ENCODE results near the gene ISM1. TPM values are rescaled to one million over a fixed set of nuclear protein-coding genes. Genes with fewer than 3 reads are reported as not detected.

The ISM1 gene
- polyA plus RNA-seq, 1 experiment = 0.25 TPM

- TF ChIP-seq CTCF (IDR thresholded peaks at IDR 0.05; ENCODE audit: insufficient read depth, low read depth, low read length) = no peak
- DNase-seq (ENCODE audit: low read depth) = no peak
- Histone ChIP-seq H3K36me3 (ENCODE audit: control insufficient read depth, insufficient read depth, low read length) (no peaks in the 10 kb centered on the region), H3K4me3 (ENCODE audit: low read depth, low read length) (no peak overlapping the region), H3K27me3 (ENCODE audit: control insufficient read depth, insufficient read depth, low read length) (peaks cover 1% of the 10 kb centered on the region; the same call in 1 of the 2 replicates)
- POLR2A ChIA-PET = no interaction called here
- CTCF ChIA-PET = no interaction called here
Measured at GRCh38 chr20:13318871-13319521, 97.9 kb downstream of the ISM1 start.

DNA sequence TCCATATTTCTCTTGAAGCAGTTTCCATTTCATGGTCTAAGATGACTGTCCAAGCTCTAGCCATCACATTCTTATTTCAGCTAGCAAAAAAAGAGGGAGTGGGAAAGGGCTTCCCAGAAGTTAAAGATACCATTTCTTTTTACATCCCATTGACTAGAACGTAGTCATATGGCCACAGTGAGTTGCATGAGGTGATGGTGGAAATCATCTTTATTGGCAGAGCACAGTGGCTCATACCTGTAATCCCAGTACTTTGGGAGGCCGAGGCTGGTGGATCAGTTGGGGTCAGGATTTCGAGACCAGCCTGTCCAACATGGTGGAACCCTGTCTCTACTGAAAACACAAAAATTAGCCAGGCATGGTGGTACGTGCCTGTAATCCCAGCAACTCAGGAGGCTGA lies 99.6 kb downstream of the ISM1 start:
- no peak for TF ChIP-seq CTCF (IDR thresholded peaks at IDR 0.05; ENCODE audit: insufficient read depth, low read depth, low read length)
- H3K27me3 ChIP-seq (ENCODE audit: control insufficient read depth, insufficient read depth, low read length) = peaks cover 1% of the 10 kb centered on the region; the same call in 1 of the 2 replicates
- no peak overlapping the region for H3K4me3 ChIP-seq (ENCODE audit: low read depth, low read length)
- ChIA-PET POLR2A (no interaction called here), CTCF (interaction anchor here (1.3 kb wide), 1 partner anchor 18 kb away, joined by 4 read pairs; no protein-coding TSS in a partner anchor)
- no peaks in the 10 kb centered on the region for H3K36me3 ChIP-seq (ENCODE audit: control insufficient read depth, insufficient read depth, low read length)
- DNase-seq (ENCODE audit: low read depth) = no peak

GRCh38 chr20:13321416-13321815 lies 100.3 kb downstream of the ISM1 start:
- ChIA-PET POLR2A (no interaction called here), CTCF (interaction anchor here (0.8 to 4.2 kb wide), 3 partner anchors 9 to 226 kb away, joined by 3 to 92 read pairs (median 4); no protein-coding TSS in a partner anchor)
- TF ChIP-seq CTCF (IDR thresholded peaks at IDR 0.05; ENCODE audit: insufficient read depth, low read depth, low read length) = no peak
- DNase-seq (ENCODE audit: low read depth) = no peak
- H3K27me3 ChIP-seq (ENCODE audit: control insufficient read depth, insufficient read depth, low read length) = peaks cover 1% of the 10 kb centered on the region; the same call in 1 of the 2 replicates
- no peaks in the 10 kb centered on the region for H3K36me3 ChIP-seq (ENCODE audit: control insufficient read depth, insufficient read depth, low read length)
- H3K4me3 ChIP-seq (ENCODE audit: low read depth, low read length) = no peak overlapping the region

GRCh38 chr20:13322198-13322597 lies 101.1 kb downstream of the ISM1 start:
- ChIA-PET POLR2A (no interaction called here), CTCF (interaction anchor here (0.8 to 4.2 kb wide), 4 partner anchors 8 to 226 kb away, joined by 3 to 92 read pairs (median 3); no protein-coding TSS in a partner anchor)
- Histone ChIP-seq H3K27me3 (ENCODE audit: control insufficient read depth, insufficient read depth, low read length) (peaks cover 1% of the 10 kb centered on the region; the same call in 1 of the 2 replicates), H3K4me3 (ENCODE audit: low read depth, low read length) (no peak overlapping the region), H3K36me3 (ENCODE audit: control insufficient read depth, insufficient read depth, low read length) (no peaks in the 10 kb centered on the region)
- no peak for DNase-seq (ENCODE audit: low read depth)
- no peak for TF ChIP-seq CTCF (IDR thresholded peaks at IDR 0.05; ENCODE audit: insufficient read depth, low read depth, low read length)

DNA sequence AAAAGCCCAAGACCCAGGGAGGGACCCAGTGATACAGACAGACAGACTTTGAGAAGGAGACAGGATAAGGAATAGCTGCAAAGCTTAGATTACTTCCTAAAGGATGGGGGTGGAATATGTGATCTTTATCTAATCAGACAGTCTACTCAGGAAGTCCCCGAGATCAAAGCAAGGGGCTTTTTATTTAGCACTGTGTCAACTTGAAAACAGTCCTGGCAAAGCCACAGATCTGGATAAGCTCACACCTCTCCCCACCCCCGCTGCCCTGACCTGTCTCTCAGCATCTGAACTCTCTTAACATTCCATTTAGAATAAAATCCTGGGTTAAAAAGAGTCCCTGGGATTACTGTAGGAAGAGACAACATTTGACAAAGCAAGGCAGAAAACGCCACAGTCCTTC lies 101.5 kb downstream of the ISM1 start:
- peaks cover 1% of the 10 kb centered on the region; the same call in 1 of the 2 replicates for H3K27me3 ChIP-seq (ENCODE audit: control insufficient read depth, insufficient read depth, low read length)
- CTCF ChIA-PET = interaction anchor here (1.1 to 4.2 kb wide), 3 partner anchors 10 to 225 kb away, joined by 3 to 92 read pairs (median 3); no protein-coding TSS in a partner anchor
- no peaks in the 10 kb centered on the region for H3K36me3 ChIP-seq (ENCODE audit: control insufficient read depth, insufficient read depth, low read length)
- no peak overlapping the region for H3K4me3 ChIP-seq (ENCODE audit: low read depth, low read length)
- POLR2A ChIA-PET = no interaction called here
- no peak for DNase-seq (ENCODE audit: low read depth)
- TF ChIP-seq CTCF (IDR thresholded peaks at IDR 0.05; ENCODE audit: insufficient read depth, low read depth, low read length) = no peak
